ENCODE measurements around the gene KRT39. TPM values are rescaled to one million over a fixed set of nuclear protein-coding genes. Genes with fewer than 3 reads are reported as not detected.
A peak's percentile ranks its signal among the peaks of the same experiment; 100 is the strongest.
"Not testable (repeated sequence)": the region's sequence is repeated elsewhere in the genome, so short reads cannot be mapped to it uniquely, and the experiment has no call there.

The KRT39 gene
- total RNA-seq, 1 donor from 2014 or later, result 3.1 TPM

DNA sequence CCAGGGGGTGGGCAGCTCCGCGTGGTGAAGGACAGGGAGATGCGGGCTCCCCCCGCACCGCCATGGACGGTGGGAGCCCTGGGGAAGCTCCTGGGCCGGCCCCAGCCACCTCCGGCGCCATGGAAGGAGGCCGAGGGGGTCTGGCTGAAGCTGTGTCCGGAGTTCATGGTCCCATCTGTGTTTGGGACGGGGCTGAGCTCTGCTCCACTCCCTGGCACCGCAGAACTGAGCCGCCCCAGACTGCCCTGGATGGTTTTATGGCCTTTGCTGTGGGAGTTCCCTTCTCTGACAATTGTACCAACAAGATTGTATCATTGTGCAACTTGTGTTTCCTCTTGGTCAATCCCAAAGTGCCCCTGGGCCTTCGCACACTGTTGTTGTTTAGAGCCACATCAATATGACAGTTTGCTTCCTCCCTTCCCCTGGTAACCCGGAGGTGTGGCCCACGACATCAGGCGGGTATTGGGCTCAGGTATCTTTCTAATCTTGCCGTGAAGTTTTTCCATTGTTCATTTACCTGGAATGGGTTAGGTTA is 30.2 kb downstream of the KRT39 start:
- no peaks in the 10 kb centered on the region for H3K27me3 ChIP-seq (ENCODE audit: control insufficient read depth in 3 of 3, insufficient read depth in 3 of 3, low read length in 3 of 3)
- peaks cover 4 to 9% (median 7%) of the 10 kb centered on the region in 3 donors for H3K4me1 ChIP-seq (ENCODE audit: control insufficient read depth in 3 of 3, insufficient read depth in 3 of 3, low read length in 3 of 3)
- H3K27ac ChIP-seq (ENCODE audit: low read depth, low read length), result no peak overlapping the region
- H3K4me3 ChIP-seq (ENCODE audit: low read length in 3 of 3), result no peak overlapping the region
- no peak overlapping the region for H3K9ac ChIP-seq (ENCODE audit: low read depth in 1 of 3, low read length in 3 of 3)
- no peaks in the 10 kb centered on the region for H3K9me3 ChIP-seq (ENCODE audit: control insufficient read depth in 3 of 3, low read length in 3 of 3)
- H3K36me3 ChIP-seq (ENCODE audit: control insufficient read depth in 3 of 3, insufficient read depth in 3 of 3, low read length in 3 of 3), result no peaks in the 10 kb centered on the region

- Histone ChIP-seq H3K9ac (ENCODE audit: low read depth in 1 of 3, low read length in 3 of 3) (no peak overlapping the region), H3K9me3 (ENCODE audit: control insufficient read depth in 3 of 3, low read length in 3 of 3) (no peaks in the 10 kb centered on the region), H3K4me3 (ENCODE audit: low read length in 3 of 3) (no peak overlapping the region), H3K36me3 (ENCODE audit: control insufficient read depth in 3 of 3, insufficient read depth in 3 of 3, low read length in 3 of 3) (no peaks in the 10 kb centered on the region), H3K27me3 (ENCODE audit: control insufficient read depth in 3 of 3, insufficient read depth in 3 of 3, low read length in 3 of 3) (no peaks in the 10 kb centered on the region), H3K4me1 (ENCODE audit: control insufficient read depth in 3 of 3, insufficient read depth in 3 of 3, low read length in 3 of 3) (peaks cover 4 to 9% (median 7%) of the 10 kb centered on the region in 3 donors), H3K27ac (ENCODE audit: low read depth, low read length) (no peak overlapping the region)
Observed at GRCh38 chr17:40935624-40936023, 31.1 kb downstream of the KRT39 start.

- H3K36me3 ChIP-seq (ENCODE audit: control insufficient read depth in 3 of 3, insufficient read depth in 3 of 3, low read length in 3 of 3), result no peaks in the 10 kb centered on the region
- H3K4me3 ChIP-seq (ENCODE audit: low read length in 3 of 3), result no peak overlapping the region
- H3K9ac ChIP-seq (ENCODE audit: low read depth in 1 of 3, low read length in 3 of 3), result no peak overlapping the region
- no peaks in the 10 kb centered on the region for H3K27me3 ChIP-seq (ENCODE audit: control insufficient read depth in 3 of 3, insufficient read depth in 3 of 3, low read length in 3 of 3)
- no peak overlapping the region for H3K27ac ChIP-seq (ENCODE audit: low read depth, low read length)
- no peaks in the 10 kb centered on the region for H3K9me3 ChIP-seq (ENCODE audit: control insufficient read depth in 3 of 3, low read length in 3 of 3)
- peaks cover 1 to 5% (median 4%) of the 10 kb centered on the region in 3 donors for H3K4me1 ChIP-seq (ENCODE audit: control insufficient read depth in 3 of 3, insufficient read depth in 3 of 3, low read length in 3 of 3)
Observed at GRCh38 chr17:40932608-40933007, 34.1 kb downstream of the KRT39 start.

- no peak overlapping the region for H3K4me3 ChIP-seq (ENCODE audit: low read length in 3 of 3)
- no peaks in the 10 kb centered on the region for H3K36me3 ChIP-seq (ENCODE audit: control insufficient read depth in 3 of 3, insufficient read depth in 3 of 3, low read length in 3 of 3)
- H3K27ac ChIP-seq (ENCODE audit: low read depth, low read length), result no peak overlapping the region
- H3K9ac ChIP-seq (ENCODE audit: low read depth in 1 of 3, low read length in 3 of 3), result no peak overlapping the region
- H3K9me3 ChIP-seq (ENCODE audit: control insufficient read depth in 3 of 3, low read length in 3 of 3), result no peaks in the 10 kb centered on the region
- H3K4me1 ChIP-seq (ENCODE audit: control insufficient read depth in 3 of 3, insufficient read depth in 3 of 3, low read length in 3 of 3), result no peaks in the 10 kb centered on the region
- peaks cover 0 to 3% (median 0%) of the 10 kb centered on the region in 3 donors for H3K27me3 ChIP-seq (ENCODE audit: control insufficient read depth in 3 of 3, insufficient read depth in 3 of 3, low read length in 3 of 3)
Observed at GRCh38 chr17:40931311-40931710, 35.4 kb downstream of the KRT39 start.

DNA sequence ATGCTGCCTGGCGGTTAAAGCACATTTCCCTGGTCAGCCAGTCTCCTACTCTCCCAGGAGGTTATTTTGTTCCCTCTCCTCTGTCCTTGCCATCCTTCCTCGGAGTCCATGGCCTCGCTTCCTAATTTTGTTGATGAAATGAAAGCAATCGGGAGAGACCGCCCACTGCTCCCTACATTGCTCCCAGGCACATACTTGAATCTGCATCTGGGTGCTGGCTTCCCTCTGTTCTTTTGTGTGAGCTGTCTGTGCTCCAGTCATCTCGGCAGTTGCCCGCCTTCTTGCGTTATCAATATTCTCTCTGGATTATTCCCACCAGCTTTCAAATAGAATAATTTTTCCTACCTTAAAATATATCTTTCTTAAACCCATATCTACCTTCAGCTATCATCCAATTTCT is 40.4 kb downstream of the KRT39 start:
- H3K4me1 ChIP-seq (ENCODE audit: control insufficient read depth in 3 of 3, insufficient read depth in 3 of 3, low read length in 3 of 3), result no peaks in the 10 kb centered on the region
- no peak overlapping the region for H3K4me3 ChIP-seq (ENCODE audit: low read length in 3 of 3)
- no peak overlapping the region for H3K27ac ChIP-seq (ENCODE audit: low read depth, low read length)
- H3K36me3 ChIP-seq (ENCODE audit: control insufficient read depth in 3 of 3, insufficient read depth in 3 of 3, low read length in 3 of 3), result no peaks in the 10 kb centered on the region
- peaks cover 0 to 3% (median 0%) of the 10 kb centered on the region in 3 donors for H3K27me3 ChIP-seq (ENCODE audit: control insufficient read depth in 3 of 3, insufficient read depth in 3 of 3, low read length in 3 of 3)
- H3K9me3 ChIP-seq (ENCODE audit: control insufficient read depth in 3 of 3, low read length in 3 of 3), result no peaks in the 10 kb centered on the region
- no peak overlapping the region for H3K9ac ChIP-seq (ENCODE audit: low read depth in 1 of 3, low read length in 3 of 3)

DNA sequence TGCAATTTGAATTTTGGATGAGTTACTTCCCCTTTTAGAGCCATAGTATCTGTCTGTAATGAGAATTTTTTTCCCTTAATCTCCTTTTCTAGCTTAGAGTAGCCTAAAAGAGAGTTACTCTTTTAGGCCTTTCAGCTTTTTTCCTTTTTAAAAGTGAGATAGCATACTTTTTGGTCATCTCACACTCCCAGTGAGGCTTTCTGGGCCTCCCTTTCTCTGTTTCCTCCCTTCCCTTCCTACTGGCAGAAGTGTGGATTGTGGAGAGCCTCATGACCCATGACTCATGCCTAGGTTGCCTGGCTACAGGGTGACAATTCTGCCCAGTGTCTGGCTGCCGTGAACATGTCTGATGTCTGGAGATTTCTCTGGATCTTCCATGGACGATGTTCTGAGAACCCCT is 44.5 kb downstream of the KRT39 start:
- H3K9me3 ChIP-seq (ENCODE audit: control insufficient read depth in 3 of 3, low read length in 3 of 3), result no peaks in the 10 kb centered on the region
- H3K36me3 ChIP-seq (ENCODE audit: control insufficient read depth in 3 of 3, insufficient read depth in 3 of 3, low read length in 3 of 3), result no peaks in the 10 kb centered on the region
- H3K27me3 ChIP-seq (ENCODE audit: control insufficient read depth in 3 of 3, insufficient read depth in 3 of 3, low read length in 3 of 3), result peaks cover 0 to 3% (median 0%) of the 10 kb centered on the region in 3 donors
- H3K27ac ChIP-seq (ENCODE audit: low read depth, low read length), result peak overlapping the region; percentile 37
- no peak overlapping the region for H3K9ac ChIP-seq (ENCODE audit: low read depth in 1 of 3, low read length in 3 of 3)
- H3K4me3 ChIP-seq (ENCODE audit: low read length in 3 of 3), result no peak overlapping the region
- H3K4me1 ChIP-seq (ENCODE audit: control insufficient read depth in 3 of 3, insufficient read depth in 3 of 3, low read length in 3 of 3), result no peaks in the 10 kb centered on the region

GRCh38 chr17:40921026-40921425 is 45.7 kb downstream of the KRT39 start:
- H3K9ac ChIP-seq (ENCODE audit: low read depth in 1 of 3, low read length in 3 of 3), result no peak overlapping the region

GRCh38 chr17:40917116-40917515 is 49.6 kb downstream of the KRT39 start:
- H3K9me3 ChIP-seq (ENCODE audit: control insufficient read depth in 3 of 3, low read length in 3 of 3); H3K4me1 ChIP-seq (ENCODE audit: control insufficient read depth in 3 of 3, insufficient read depth in 3 of 3, low read length in 3 of 3); H3K36me3 ChIP-seq (ENCODE audit: control insufficient read depth in 3 of 3, insufficient read depth in 3 of 3, low read length in 3 of 3); H3K4me3 ChIP-seq (ENCODE audit: low read length in 3 of 3); H3K27me3 ChIP-seq (ENCODE audit: control insufficient read depth in 3 of 3, insufficient read depth in 3 of 3, low read length in 3 of 3); H3K9ac ChIP-seq (ENCODE audit: low read depth in 1 of 3, low read length in 3 of 3); H3K27ac ChIP-seq (ENCODE audit: low read depth, low read length): not testable (repeated sequence)

More at GRCh38 chr17:40921026-40921425, 45.7 kb downstream of the KRT39 start:
- H3K36me3 ChIP-seq (ENCODE audit: control insufficient read depth in 3 of 3, insufficient read depth in 3 of 3, low read length in 3 of 3), result no peaks in the 10 kb centered on the region
- no peaks in the 10 kb centered on the region for H3K27me3 ChIP-seq (ENCODE audit: control insufficient read depth in 3 of 3, insufficient read depth in 3 of 3, low read length in 3 of 3)
- no peak overlapping the region for H3K27ac ChIP-seq (ENCODE audit: low read depth, low read length)
- H3K9me3 ChIP-seq (ENCODE audit: control insufficient read depth in 3 of 3, low read length in 3 of 3), result no peaks in the 10 kb centered on the region
- H3K4me3 ChIP-seq (ENCODE audit: low read length in 3 of 3), result no peak overlapping the region
- no peaks in the 10 kb centered on the region for H3K4me1 ChIP-seq (ENCODE audit: control insufficient read depth in 3 of 3, insufficient read depth in 3 of 3, low read length in 3 of 3)

DNA sequence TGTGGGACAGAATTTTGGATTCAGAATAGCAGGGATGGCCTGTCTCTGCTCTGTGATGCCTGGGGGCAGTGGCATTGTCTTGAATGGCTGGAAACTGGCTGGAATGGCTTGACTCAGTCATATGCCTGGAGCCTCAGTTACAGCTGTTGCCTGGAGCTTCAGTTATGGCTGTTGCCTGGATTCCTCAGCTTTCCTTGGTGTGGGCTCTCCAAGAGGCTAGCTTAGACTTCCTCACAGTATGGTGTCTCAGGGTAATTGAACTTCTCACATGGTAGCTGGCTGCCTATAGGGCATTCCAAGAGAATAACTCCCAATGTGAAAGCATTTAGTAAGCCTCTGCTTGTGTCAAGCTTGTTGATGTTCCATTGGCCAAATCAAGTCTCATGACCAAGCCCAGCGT is 50.4 kb downstream of the KRT39 start:
- Histone ChIP-seq H3K36me3 (ENCODE audit: control insufficient read depth in 3 of 3, insufficient read depth in 3 of 3, low read length in 3 of 3) (no peaks in the 10 kb centered on the region), H3K9me3 (ENCODE audit: control insufficient read depth in 3 of 3, low read length in 3 of 3) (no peaks in the 10 kb centered on the region), H3K9ac (ENCODE audit: low read depth in 1 of 3, low read length in 3 of 3) (no peak overlapping the region), H3K4me3 (ENCODE audit: low read length in 3 of 3) (no peak overlapping the region), H3K4me1 (ENCODE audit: control insufficient read depth in 3 of 3, insufficient read depth in 3 of 3, low read length in 3 of 3) (no peaks in the 10 kb centered on the region), H3K27me3 (ENCODE audit: control insufficient read depth in 3 of 3, insufficient read depth in 3 of 3, low read length in 3 of 3) (no peaks in the 10 kb centered on the region), H3K27ac (ENCODE audit: low read depth, low read length) (no peak overlapping the region)

GRCh38 chr17:40915721-40916256 is 51.0 kb downstream of the KRT39 start:
- Histone ChIP-seq H3K27me3 (ENCODE audit: control insufficient read depth in 3 of 3, insufficient read depth in 3 of 3, low read length in 3 of 3) (no peaks in the 10 kb centered on the region), H3K4me1 (ENCODE audit: control insufficient read depth in 3 of 3, insufficient read depth in 3 of 3, low read length in 3 of 3) (peaks cover 1 to 4% (median 3%) of the 10 kb centered on the region in 3 donors), H3K9ac (ENCODE audit: low read depth in 1 of 3, low read length in 3 of 3) (no peak overlapping the region), H3K9me3 (ENCODE audit: control insufficient read depth in 3 of 3, low read length in 3 of 3) (no peaks in the 10 kb centered on the region), H3K4me3 (ENCODE audit: low read length in 3 of 3) (no peak overlapping the region), H3K36me3 (ENCODE audit: control insufficient read depth in 3 of 3, insufficient read depth in 3 of 3, low read length in 3 of 3) (no peaks in the 10 kb centered on the region), H3K27ac (ENCODE audit: low read depth, low read length) (no peak overlapping the region)
